ENCODE data around the gene DNAJB14.

DNAJB14 gene

DNA sequence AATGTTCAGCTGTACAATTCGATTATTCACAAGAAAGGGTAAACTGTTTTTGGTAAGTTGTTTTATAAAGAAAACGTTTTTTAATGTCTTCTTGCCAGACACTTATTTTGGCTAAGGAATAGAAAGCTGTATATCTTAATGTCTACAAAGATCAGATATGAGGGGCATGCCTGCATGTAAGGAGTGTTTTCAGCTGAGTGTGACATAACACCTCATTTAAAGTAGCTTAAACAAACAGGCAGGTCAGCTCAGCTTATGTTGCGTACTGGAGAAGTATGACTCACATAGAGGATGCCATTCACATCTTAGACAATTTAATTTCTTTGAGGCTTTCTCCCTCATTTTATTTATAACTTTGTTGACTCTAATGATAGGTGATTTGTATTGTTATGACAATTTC lies 82.6 kb downstream of the DNAJB14 start:
- DNase-seq (ENCODE audit: low read depth), result no peak

DNA sequence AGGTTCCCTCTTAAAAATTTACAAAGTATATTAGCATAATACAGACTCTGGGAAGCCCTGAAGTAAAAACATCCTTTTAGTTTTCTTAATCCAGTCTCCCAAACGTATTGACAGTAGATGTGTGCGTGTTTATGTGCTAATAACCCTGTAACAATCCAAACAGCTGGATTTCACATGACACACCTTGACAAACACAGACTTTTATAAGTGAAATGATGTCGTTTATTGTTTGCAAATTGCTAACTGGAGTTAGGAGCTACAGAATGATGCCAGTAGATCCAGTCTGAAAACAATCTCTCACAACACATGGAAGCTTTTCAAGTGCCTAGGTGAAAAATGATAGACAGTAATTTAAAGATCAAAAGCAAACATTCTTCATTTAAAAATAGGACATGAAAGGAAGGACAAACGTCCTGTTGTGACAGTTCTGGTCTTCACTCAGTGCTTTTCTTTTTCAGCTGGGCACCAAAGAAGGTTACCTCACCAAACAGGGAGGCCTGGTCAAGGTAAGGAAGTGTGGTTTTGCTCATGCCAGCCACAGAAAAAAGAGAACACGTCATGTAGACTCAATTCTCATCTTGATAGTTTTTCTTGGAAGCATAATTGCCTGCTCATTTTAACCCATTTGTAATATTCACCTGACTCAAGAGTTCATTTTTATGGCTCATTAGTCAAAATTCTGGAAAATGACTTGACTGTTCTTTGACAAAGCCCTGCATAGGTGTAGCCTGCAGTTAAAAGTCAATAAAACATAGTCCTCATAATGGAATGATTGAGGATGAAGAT lies 85.1 kb downstream of the DNAJB14 start:
- no peak for DNase-seq (ENCODE audit: low read depth)

DNA sequence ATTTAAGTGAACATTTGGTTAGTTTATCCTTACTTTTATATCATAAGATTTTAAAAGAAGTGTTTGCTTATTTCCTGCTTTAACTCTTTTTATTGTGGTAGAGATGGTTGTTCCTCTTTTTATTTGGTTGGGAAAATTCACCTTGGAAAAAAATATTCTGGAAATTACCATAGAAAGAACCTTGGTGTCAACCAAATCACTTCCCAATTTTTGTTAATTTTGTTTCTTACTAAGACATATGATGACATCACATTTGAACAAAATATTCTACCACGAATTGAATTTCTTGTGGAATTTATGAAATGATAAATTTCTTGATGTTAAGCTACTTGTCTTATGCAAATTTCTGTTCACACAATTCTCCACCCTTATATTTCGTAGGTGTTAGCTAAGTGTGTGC lies 85.9 kb downstream of the DNAJB14 start:
- DNase-seq (ENCODE audit: low read depth), result no peak

DNA sequence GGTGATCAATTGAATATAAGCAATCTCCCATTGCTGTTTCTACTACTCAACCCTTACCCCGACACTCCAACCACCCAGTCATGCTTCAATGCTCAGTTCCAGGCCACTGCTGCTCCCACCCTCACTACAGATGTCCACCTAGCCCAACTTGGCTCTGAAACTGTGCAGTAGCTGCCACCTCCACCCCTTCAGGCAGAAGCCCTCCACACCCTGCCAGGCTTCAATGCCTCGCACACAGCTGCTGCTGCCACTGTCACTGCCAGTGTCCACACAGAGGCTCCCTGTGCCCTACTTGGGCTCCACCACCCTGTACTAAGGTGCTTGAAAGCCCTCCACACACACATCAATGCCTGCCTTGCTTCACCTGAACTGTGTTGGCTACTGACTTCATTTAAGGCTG lies 86.8 kb downstream of the DNAJB14 start:
- no peak for DNase-seq (ENCODE audit: low read depth)

DNA sequence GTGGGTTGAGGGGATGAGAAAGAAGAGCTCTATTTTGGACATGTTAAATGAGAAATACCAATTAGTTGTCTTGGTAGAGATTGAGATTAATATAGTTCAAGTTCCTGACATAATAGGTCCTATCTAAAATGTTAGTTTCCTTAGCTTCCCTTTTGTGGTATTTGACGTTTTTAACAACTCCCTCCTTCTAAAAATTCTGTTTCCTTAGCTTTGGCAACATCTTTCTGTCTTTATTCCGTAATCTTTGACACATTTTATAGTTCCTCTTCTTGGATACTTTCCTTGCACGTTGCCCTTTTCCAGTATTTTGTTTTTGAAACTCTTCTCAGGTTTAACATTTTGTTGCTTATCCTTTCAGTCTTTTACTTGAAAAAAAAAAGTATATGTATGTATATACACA lies 89.1 kb downstream of the DNAJB14 start:
- DNase-seq (ENCODE audit: low read depth), result no peak

DNA sequence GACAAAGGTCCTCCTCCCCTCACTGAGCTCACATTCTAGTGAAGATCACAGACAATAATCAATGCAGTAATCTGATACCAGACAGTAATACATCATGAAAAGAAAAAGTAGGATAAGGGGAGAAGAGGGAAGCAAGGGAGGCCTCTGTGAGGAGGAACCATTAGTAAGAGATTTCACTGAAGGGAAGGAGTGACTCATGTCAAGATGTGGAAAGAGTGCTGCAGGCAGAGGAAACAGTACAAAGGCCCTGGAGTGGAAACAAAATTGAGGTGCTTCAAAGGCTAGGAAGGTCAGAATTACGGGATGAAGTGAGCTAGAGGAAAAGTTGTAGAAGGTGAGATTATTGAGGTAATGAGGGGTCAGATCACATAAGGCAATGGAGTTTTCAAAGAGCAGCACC lies 90.3 kb downstream of the DNAJB14 start:
- DNase-seq (ENCODE audit: low read depth), result no peak

DNA sequence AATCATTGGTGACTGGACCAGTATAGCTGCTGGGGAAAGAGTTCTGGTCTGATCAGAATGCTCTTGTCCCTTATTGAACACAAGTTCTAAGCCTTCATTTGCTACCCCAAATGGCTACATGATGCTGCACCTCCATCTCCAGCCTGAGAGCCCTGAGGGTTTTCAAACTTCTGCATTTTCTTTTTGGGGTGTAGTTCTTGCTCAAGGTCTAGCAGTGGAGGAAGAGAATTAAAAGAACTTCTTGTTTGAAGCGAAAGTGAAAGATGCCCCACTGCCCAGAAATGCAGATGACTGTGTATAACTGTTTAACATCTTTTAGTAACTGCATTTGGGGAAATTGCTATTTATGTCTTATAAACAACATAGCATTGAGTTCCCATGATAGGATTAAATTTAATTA lies 90.7 kb downstream of the DNAJB14 start:
- no peak for DNase-seq (ENCODE audit: low read depth)

DNA sequence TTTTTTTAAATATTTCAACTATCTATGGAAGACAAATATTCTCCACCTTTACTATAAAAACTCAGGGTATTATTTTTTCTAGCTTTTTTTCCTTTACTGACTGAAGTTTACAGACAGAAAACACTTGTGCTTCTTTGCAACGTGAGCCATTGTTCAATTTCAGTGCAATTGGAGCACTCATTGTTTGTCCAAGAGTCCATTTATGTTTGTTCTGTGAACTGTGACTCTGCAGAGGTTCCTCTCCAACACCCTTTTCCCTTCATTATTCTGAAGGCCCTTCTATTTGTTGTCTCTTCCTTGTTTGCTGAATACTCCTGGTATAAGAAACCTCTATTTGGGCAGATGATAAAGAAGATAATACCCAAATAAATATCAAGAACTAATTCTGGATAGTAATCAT lies 92.4 kb downstream of the DNAJB14 start:
- DNase-seq (ENCODE audit: low read depth), result no peak

DNA sequence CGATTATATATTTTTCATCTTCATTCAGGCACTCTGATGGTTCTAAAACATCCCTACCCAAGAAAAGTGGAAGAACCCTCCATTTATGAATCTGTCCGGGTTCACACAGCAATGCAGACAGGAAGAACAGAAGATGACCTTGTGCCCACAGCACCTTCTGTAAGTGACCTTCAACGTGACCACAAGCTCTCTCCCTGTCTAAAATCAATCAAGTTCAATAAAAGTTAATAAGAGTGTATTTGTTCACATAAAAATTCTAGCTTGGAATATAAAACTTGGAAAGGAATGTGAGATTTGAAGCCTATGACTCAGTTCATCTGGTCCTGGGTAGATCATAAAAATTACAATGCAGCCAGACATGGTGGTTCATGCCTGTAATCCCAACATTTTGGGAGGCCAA lies 93.2 kb downstream of the DNAJB14 start:
- no peak for DNase-seq (ENCODE audit: low read depth)

DNA sequence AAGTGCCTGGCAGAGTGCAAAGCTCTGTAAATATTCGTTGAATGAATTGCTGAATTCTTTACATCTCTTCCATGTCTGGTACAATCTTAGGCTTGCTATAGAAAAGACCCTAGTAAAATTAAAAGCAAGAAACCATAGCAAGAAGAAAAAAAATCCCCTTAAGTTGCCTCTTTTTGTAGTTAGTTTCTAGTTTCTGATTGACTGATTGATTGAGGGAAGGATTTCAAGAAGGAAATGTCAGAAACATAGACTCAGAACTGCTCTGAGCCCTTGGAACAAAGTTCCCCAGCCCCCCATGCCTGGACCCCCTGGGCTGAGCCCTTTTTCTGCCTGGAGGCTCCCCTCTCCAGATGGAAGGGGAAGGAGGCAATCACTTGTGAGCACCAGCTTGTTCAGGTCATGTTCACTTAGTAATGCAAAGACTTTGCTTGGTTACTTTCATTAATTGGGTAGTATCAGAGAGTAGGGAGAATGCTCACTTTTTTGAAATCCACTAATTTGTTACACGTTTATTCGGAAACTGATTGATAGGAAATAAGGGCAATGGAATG lies 94.1 kb downstream of the DNAJB14 start:
- DNase-seq (ENCODE audit: low read depth), result no peak

DNA sequence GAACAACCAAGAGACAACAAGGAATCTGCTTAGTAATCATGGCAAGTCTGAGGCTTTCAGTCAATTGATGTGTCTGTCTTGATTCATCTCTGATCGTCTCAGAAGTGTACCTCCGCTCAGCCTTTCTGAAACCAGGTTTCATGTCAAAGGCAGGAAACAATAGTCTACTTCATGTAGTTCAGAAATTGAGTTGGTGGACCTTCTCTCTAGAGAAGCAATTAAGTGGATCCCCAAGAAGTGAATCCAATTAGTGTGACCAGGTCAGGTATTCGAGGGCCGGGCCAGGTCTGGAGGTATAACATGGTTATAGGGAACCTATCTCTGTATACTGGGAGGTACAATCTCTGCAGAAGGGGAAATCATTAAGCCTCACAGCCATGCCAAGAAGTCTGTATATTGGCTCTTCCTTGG lies 97.8 kb downstream of the DNAJB14 start:
- DNase-seq (ENCODE audit: low read depth), result no peak

DNA sequence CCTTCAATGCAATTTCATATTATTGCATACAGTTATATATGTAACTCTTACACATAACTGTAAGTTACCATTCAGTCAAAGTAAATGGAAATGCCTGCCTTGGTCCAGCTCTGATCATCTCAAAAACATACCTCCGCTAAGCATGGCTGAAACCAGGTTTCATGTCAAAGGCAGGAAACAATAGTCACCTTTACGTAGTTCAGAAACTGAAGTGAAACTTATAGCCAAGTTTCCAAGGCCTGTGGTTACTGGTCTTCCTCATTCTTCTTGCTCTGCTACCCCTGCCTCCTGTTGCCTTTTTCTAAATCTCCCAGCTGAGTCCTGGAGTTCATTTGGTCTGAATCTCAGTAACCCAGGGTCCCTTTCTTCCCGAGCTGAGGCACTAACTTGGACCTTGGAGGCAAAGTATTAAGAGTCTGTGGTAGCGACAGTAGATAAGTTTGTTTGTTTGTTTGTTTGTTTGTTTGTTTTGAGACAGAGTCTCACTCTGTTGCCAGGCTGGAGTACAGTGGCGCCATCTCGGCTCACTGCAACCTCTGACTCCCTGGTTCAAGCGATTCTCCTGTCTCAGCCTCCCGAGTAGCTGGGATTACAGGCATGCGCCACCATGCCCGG lies 98.9 kb downstream of the DNAJB14 start:
- DNase-seq (ENCODE audit: low read depth), result no peak

DNA sequence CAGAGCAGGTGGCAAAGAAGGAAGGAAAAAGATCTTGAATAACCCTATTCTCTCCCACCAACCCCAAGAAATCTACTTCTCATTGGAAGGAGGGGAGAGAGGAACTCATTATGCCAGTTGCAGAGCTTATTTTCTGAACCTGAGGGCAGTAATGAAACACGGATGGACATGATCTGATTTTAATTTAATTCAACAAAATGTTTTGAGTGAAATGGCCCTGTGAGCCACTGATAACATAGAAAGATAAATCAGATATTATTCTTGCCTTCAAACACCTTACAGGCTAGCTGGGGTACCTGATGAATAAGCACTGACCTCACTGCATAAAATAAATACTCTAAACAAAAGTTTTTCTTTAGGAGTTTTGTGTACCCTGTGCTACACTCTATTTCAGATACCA lies 99.5 kb downstream of the DNAJB14 start:
- no peak for DNase-seq (ENCODE audit: low read depth)
